Stimulated activated CD8-positive, alpha-beta memory T cell treated with anti-CD3 and anti-CD28 coated beads, Interleukin-7, amount 100 ng/mL, for 48 hours (primary cell): ENCODE results near the gene AHCYL1.
A peak's percentile ranks its signal among the peaks of the same experiment; 100 is the strongest.

Experiments used
- DNase-seq, 2 donors: peaks; one replicate each; pipeline ENCODE4 v3.0.0-alpha.2; 2020; ENCODE audit warnings: low read depth in 1 of 2; ENCODE audit errors: extremely low read depth in 1 of 2

Gene AHCYL1

GRCh38 chr1:110059133-110059863, 74.7 kb downstream of the AHCYL1 start:
- DNase-seq: no peak

GRCh38 chr1:110060034-110060661, 75.6 kb downstream of the AHCYL1 start:
- peak; percentile 51 to 61 for DNase-seq

- DNase-seq: no peak
Observed at GRCh38 chr1:110060662-110061060, 76.1 kb downstream of the AHCYL1 start.

- DNase-seq: no peak
Observed at GRCh38 chr1:110061341-110061740, 76.8 kb downstream of the AHCYL1 start.

GRCh38 chr1:110062612-110063011, 78.0 kb downstream of the AHCYL1 start:
- no peak for DNase-seq

GRCh38 chr1:110063781-110064180, 79.2 kb downstream of the AHCYL1 start:
- no peak for DNase-seq

GRCh38 chr1:110064576-110065337, 80.2 kb downstream of the AHCYL1 start:
- no peak for DNase-seq

GRCh38 chr1:110065841-110066240, 81.3 kb downstream of the AHCYL1 start:
- no peak for DNase-seq

GRCh38 chr1:110067479-110067892, 82.9 kb downstream of the AHCYL1 start:
- DNase-seq: no peak

- no peak for DNase-seq
Observed at GRCh38 chr1:110067893-110068645, 83.5 kb downstream of the AHCYL1 start.

GRCh38 chr1:110068646-110069403, 84.3 kb downstream of the AHCYL1 start:
- no peak for DNase-seq

GRCh38 chr1:110069404-110070281, 85.1 kb downstream of the AHCYL1 start:
- DNase-seq: no peak

- no peak for DNase-seq
Observed at GRCh38 chr1:110070282-110070669, 85.7 kb downstream of the AHCYL1 start.

- DNase-seq: no peak
Observed at GRCh38 chr1:110070671-110071242, 86.2 kb downstream of the AHCYL1 start, which contains the start of gene ALX3. ALX3 (minus strand) TSS chr1:110070672; CDS start chr1:110070612, 60 bp downstream.
